T-helper 2 cell treated with Interferon-gamma antibody and Interleukin-4, amounts not matched to agents 5 μg/mL and 100 μg/mL, for 36 hours (primary cell): ENCODE results near the gene GAN.
A peak's percentile ranks its signal among the peaks of the same experiment; 100 is the strongest.
"Not testable (repeated sequence)": the region's sequence is repeated elsewhere in the genome, so short reads cannot be mapped to it uniquely, and the experiment has no call there.

Experiments
- DNase-seq: peaks from one replicate; pipeline ENCODE4 v3.0.0; 2021; ENCODE audit warnings: low spot score
- H3K27ac Mint-ChIP-seq: one replicate; pipeline ENCODE4 v1.8.0; 2021; ENCODE audit warnings: mild to moderate bottlenecking, mixed read lengths
- H3K27me3 Mint-ChIP-seq: one replicate; pipeline ENCODE4 v1.8.0; 2021; ENCODE audit warnings: low read depth, mixed read lengths
- H3K36me3 Mint-ChIP-seq: one replicate; pipeline ENCODE4 v1.8.0; 2021; ENCODE audit warnings: low read depth, mixed read lengths
- H3K4me1 Mint-ChIP-seq: one replicate; pipeline ENCODE4 v1.8.0; 2021; ENCODE audit warnings: low read depth, mixed read lengths
- H3K4me3 Mint-ChIP-seq: one replicate; pipeline ENCODE4 v1.8.0; 2022; ENCODE audit warnings: mild to moderate bottlenecking, moderate library complexity, mixed read lengths
- H3K9me3 Mint-ChIP-seq: one replicate; pipeline ENCODE4 v1.8.0; 2021; ENCODE audit warnings: mixed read lengths

The GAN gene

DNA sequence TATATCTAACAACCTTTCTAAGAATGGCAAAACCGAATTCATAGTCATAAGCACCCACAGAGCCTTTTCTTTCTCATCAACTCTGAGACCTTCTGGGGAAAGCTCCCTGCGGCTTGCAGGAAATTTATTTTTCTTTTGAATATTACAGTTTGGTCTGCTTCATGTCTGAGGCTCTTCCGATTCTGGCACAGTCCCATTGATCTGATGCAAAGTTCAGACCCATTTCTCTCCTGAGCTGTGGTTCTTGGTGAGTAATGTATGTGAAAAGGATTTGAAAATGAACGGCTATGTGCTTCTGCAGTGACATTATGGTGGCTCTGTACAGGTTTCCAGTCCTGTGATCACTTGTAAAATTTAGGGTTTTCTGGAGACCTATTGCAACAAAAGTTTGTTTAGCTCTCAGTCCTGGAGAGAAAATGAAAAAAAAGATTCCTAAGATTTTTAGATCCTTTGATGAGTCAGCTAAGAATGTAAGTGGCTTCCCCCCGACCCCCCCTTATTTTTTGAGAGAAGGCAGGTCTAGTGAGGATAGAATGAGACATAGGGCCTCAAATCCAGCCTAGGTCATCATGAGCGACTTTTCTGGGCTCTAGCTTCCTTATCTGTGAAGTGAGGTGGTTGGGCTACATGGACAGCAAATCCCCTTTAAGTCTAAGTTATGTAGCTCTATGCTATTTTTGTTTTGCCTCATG, 4.6 kb downstream of the GAN start:
- H3K4me1 Mint-ChIP-seq: peaks cover 24% of the 10 kb centered on the region
- H3K36me3 Mint-ChIP-seq: peaks cover under 1% of the 10 kb centered on the region
- H3K9me3 Mint-ChIP-seq: no peaks in the 10 kb centered on the region
- H3K27me3 Mint-ChIP-seq: no peaks in the 10 kb centered on the region
- H3K27ac Mint-ChIP-seq: no peak overlapping the region
- no peak overlapping the region for H3K4me3 Mint-ChIP-seq
- no peak for DNase-seq

DNA sequence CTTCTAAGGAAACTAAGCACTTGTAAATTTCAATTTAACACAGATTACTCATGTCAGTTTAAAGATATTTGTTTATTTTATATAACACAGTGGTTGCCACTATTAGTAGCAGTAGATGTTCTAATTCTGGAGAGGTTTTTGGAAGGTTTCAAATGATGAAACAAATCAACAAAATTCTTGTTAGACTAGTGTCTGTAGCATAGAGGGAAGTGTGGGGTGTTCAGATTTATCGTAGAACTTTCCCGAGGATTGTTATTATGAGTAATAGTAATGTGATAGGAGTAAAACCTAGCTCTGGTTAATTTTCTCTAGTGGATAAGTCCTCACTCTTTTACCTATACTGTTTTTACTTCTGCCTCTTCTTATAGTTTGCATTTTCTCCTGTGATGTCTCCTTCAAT, 6.3 kb downstream of the GAN start:
- Mint-ChIP-seq H3K27ac (no peak overlapping the region), H3K4me1 (peaks cover 20% of the 10 kb centered on the region)

DNA sequence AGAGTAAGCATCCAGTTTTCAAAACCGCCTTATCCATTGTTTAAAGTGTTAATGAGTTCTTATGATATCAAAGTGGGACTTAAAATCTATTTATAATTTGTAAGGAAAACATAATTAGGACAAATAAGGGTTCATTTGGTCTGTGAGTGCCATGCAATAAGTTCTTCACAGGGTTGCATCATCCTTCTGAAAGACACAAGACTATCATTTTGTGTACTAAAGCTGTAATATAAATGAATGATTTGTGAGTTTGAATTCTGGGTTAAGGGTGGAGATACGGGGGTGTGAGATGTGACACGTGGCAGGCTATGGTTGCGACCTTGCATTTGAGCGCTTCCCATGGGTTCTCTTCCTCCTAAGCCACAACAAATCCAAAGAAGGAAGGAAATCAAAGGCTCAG, 6.8 kb downstream of the GAN start:
- Mint-ChIP-seq H3K27me3 (no peaks in the 10 kb centered on the region), H3K4me3 (no peak overlapping the region), H3K27ac (no peak overlapping the region), H3K4me1 (peaks cover 18% of the 10 kb centered on the region), H3K36me3 (no peaks in the 10 kb centered on the region), H3K9me3 (no peaks in the 10 kb centered on the region)
- DNase-seq: no peak

More for the DNA sequence above, 6.3 kb downstream of the GAN start:
- no peak overlapping the region for H3K4me3 Mint-ChIP-seq
- no peaks in the 10 kb centered on the region for H3K9me3 Mint-ChIP-seq
- H3K27me3 Mint-ChIP-seq: no peaks in the 10 kb centered on the region
- DNase-seq: no peak
- H3K36me3 Mint-ChIP-seq: no peaks in the 10 kb centered on the region

- H3K9me3 Mint-ChIP-seq: no peaks in the 10 kb centered on the region
- H3K27ac Mint-ChIP-seq: no peak overlapping the region
- H3K36me3 Mint-ChIP-seq: no peaks in the 10 kb centered on the region
- H3K27me3 Mint-ChIP-seq: no peaks in the 10 kb centered on the region
- H3K4me3 Mint-ChIP-seq: no peak overlapping the region
- no peak for DNase-seq
- peaks cover 8% of the 10 kb centered on the region for H3K4me1 Mint-ChIP-seq
Observed at GRCh38 chr16:81324808-81325207, 10.0 kb downstream of the GAN start.

DNA sequence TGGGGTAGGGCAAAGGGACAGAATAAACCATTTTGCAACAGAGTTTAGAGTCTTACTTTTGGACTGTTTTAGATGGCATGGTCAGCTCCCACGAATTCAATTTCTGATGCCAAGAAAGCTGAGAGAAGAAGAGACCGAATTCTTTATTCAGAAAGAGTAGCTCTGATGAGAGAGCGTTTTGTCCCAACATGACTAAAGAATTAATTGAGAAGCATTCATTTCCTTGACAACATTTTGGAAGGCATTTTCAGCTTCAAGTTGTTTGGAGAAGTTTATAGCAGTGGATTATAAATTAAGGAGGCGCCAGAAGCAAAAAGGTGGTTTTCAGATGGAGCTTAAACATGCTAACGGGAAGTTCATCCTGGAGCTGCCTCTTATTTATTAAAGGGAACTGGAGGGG, 12.2 kb downstream of the GAN start:
- no peak for DNase-seq
- peaks cover 4% of the 10 kb centered on the region for H3K4me1 Mint-ChIP-seq
- no peaks in the 10 kb centered on the region for H3K36me3 Mint-ChIP-seq
- H3K9me3 Mint-ChIP-seq: no peaks in the 10 kb centered on the region
- no peak overlapping the region for H3K4me3 Mint-ChIP-seq
- H3K27ac Mint-ChIP-seq: no peak overlapping the region
- no peaks in the 10 kb centered on the region for H3K27me3 Mint-ChIP-seq

DNA sequence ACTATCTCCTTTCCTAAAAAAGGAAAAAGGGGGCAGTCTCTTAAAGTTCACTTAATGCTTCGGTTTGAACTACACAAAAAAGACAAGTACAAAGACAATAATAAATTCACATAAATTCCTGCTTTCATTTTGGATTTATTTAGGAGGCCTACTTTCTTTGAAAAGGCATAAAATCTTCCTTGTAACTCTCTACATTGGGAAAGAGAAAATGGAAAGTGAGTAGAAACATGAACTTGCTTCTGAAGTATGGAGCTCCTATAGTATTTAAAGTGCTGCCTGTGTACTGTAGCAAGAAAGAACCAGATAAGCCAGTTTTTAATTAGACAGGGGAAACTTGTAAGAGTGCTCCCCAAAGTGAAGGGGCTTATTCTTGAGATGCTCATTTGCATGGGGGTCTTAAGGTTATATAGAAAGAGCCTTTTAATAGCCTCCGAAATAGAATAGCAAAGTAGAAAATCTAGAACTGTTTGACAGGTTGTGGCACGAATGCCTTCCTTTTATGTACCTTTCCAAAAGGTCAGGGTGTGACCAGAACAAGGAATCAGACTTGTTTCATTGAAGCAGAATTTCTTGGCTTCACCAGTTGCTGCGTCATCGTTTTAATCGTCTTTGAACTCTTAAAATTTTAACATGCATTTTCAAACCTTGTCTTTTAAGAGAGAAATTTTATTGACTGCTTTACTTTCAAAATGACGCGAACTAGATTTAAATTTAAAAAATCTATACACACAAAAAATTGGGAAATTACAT, 12.9 kb downstream of the GAN start:
- Mint-ChIP-seq H3K27me3 (no peaks in the 10 kb centered on the region), H3K27ac (no peak overlapping the region), H3K4me3 (no peak overlapping the region), H3K36me3 (no peaks in the 10 kb centered on the region), H3K4me1 (peaks cover 2% of the 10 kb centered on the region), H3K9me3 (no peaks in the 10 kb centered on the region)
- DNase-seq: no peak

DNA sequence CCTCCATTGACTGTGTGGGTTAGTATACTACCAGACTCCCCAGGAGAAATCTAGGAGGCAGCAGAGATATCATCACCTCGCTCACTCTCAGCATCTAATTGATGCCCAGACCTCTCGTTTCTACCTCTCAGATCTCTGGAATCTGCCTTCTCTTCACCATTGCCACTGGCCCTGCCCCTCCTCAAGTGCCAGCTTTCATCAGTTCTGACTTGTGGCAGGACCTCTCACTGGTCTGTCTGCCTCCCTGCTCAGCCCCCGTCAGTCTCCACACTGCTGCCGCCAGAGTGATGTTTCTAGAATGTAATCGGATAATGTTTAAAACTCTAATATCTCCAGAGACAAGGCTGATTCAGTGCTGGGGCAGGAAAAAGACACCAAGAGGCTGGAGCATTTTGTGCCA, 15.2 kb downstream of the GAN start:
- Mint-ChIP-seq H3K9me3 (no peaks in the 10 kb centered on the region), H3K4me3 (no peak overlapping the region), H3K4me1 (peaks cover 3% of the 10 kb centered on the region), H3K36me3 (no peaks in the 10 kb centered on the region), H3K27ac (no peak overlapping the region), H3K27me3 (no peaks in the 10 kb centered on the region)
- no peak for DNase-seq

GRCh38 chr16:81333356-81333755, 18.6 kb downstream of the GAN start:
- Mint-ChIP-seq H3K9me3 (no peaks in the 10 kb centered on the region), H3K36me3 (no peaks in the 10 kb centered on the region), H3K4me3 (no peak overlapping the region), H3K27ac (no peak overlapping the region), H3K27me3 (no peaks in the 10 kb centered on the region), H3K4me1 (peaks cover 4% of the 10 kb centered on the region)
- DNase-seq: no peak

DNA sequence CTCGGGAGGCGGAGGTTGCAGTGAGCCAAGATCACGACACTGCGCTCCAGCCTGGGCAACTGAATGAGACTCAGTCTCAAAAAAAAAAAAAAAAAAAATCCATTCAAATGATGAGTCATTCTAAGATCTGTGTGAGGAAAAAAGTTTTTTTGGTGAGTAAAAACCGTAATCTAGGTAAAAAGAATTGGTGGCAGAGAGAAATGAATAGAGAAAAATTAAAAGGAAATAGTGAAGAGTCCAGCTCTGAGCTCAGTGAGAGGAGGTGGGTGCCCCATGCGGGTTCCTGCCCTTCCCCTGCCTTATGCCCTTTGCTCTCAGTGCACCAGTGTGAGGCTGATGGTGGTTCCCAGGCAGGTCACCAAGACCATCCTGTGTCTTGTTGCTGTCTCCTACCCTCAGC, 20.9 kb downstream of the GAN start:
- Mint-ChIP-seq H3K4me1 (peaks cover 4% of the 10 kb centered on the region), H3K36me3 (no peaks in the 10 kb centered on the region), H3K4me3 (no peak overlapping the region), H3K9me3 (no peaks in the 10 kb centered on the region), H3K27me3 (no peaks in the 10 kb centered on the region), H3K27ac (no peak overlapping the region)
- DNase-seq: peak; percentile 57

GRCh38 chr16:81337097-81337496, 22.3 kb downstream of the GAN start:
- Mint-ChIP-seq H3K4me1 (peaks cover 4% of the 10 kb centered on the region), H3K27ac (no peak overlapping the region), H3K4me3 (no peak overlapping the region), H3K36me3 (no peaks in the 10 kb centered on the region), H3K9me3 (peaks cover 1% of the 10 kb centered on the region), H3K27me3 (no peaks in the 10 kb centered on the region)
- no peak for DNase-seq

- not testable (repeated sequence) for DNase-seq, H3K4me3 Mint-ChIP-seq, H3K27me3 Mint-ChIP-seq, H3K36me3 Mint-ChIP-seq, H3K4me1 Mint-ChIP-seq, H3K27ac Mint-ChIP-seq
- H3K9me3 Mint-ChIP-seq: peaks cover 52% of the 10 kb centered on the region
Observed at GRCh38 chr16:81345172-81345571, 30.4 kb downstream of the GAN start.

- peaks cover 15% of the 10 kb centered on the region for H3K36me3 Mint-ChIP-seq
- no peaks in the 10 kb centered on the region for H3K4me1 Mint-ChIP-seq
- H3K27me3 Mint-ChIP-seq: no peaks in the 10 kb centered on the region
- H3K4me3 Mint-ChIP-seq: no peak overlapping the region
- H3K27ac Mint-ChIP-seq: no peak overlapping the region
- no peak for DNase-seq
- H3K9me3 Mint-ChIP-seq: peaks cover 47% of the 10 kb centered on the region
Observed at GRCh38 chr16:81347425-81347824, 32.7 kb downstream of the GAN start.

GRCh38 chr16:81349608-81350305, 35.0 kb downstream of the GAN start:
- Mint-ChIP-seq H3K27ac (no peak overlapping the region), H3K4me3 (no peak overlapping the region), H3K27me3 (no peaks in the 10 kb centered on the region), H3K4me1 (peaks cover 4% of the 10 kb centered on the region), H3K9me3 (peaks cover 32% of the 10 kb centered on the region), H3K36me3 (peaks cover 19% of the 10 kb centered on the region)
- no peak for DNase-seq

GRCh38 chr16:81350306-81350615, 35.5 kb downstream of the GAN start:
- H3K4me1 Mint-ChIP-seq: peaks cover 4% of the 10 kb centered on the region
- H3K27ac Mint-ChIP-seq: no peak overlapping the region
- peaks cover 19% of the 10 kb centered on the region for H3K36me3 Mint-ChIP-seq
- H3K9me3 Mint-ChIP-seq: peaks cover 29% of the 10 kb centered on the region
- DNase-seq: no peak
- no peak overlapping the region for H3K4me3 Mint-ChIP-seq
- no peaks in the 10 kb centered on the region for H3K27me3 Mint-ChIP-seq
